B cell (primary cell): Measurements from ENCODE around the gene AP3D1.

ENCODE experiments used
- CTCF ChIP-seq: fragments of 200-600 bp; IDR thresholded peaks from one replicate; pipeline ENCODE4 v1.8.0; 2022; ENCODE audit warnings: antibody characterized with exemption, mild to moderate bottlenecking
- EZH2 ChIP-seq: IDR thresholded peaks from 2 replicates; pipeline ENCODE4 v1.6.1; 2012; ENCODE audit warnings: borderline replicate concordance, low read depth, mild to moderate bottlenecking, moderate library complexity, low read length; ENCODE audit not compliant: insufficient read depth, poor library complexity, severe bottlenecking

- TF ChIP-seq CTCF: no peak
- no peak for TF ChIP-seq EZH2
These were observed 22.0 kb upstream of the AP3D1 start for GRCh38 chr19:2173388-2173766.
